Transverse colon (tissue), 4 donors: Measurements from ENCODE around the gene COL20A1. TPM values are rescaled to one million over a fixed set of nuclear protein-coding genes. Genes with fewer than 3 reads are reported as not detected.

Experiments used
- DNase-seq: peaks from one replicate; pipeline ENCODE4 v3.0.0-alpha.2; 2019
- H3K27ac ChIP-seq, 4 donors: fragments of 200-600 bp; sonication (generic); 2 replicates each; pipeline ENCODE4 v1.5.1; 2016 to 2018; ENCODE audit warnings: inconsistent platforms in 4 of 4
- H3K27me3 ChIP-seq: fragments of 200-600 bp; sonication (generic); 2 replicates; pipeline ENCODE4 v1.5.1; 2017; ENCODE audit warnings: inconsistent platforms
- H3K36me3 ChIP-seq, 4 donors: fragments of 200-600 bp; sonication (generic); 2 replicates each; pipeline ENCODE4 v1.5.1; 2017 to 2019; ENCODE audit warnings: inconsistent platforms in 4 of 4
- H3K4me1 ChIP-seq, 4 donors: fragments of 200-600 bp; sonication (generic); 2 replicates each; pipeline ENCODE4 v1.5.1; 2017 to 2020; ENCODE audit warnings: inconsistent platforms in 4 of 4
- H3K4me3 ChIP-seq, 4 donors: fragments of 200-600 bp; sonication (generic); 1 replicate in 1 of 4; 2 replicates in 3 of 4; pipeline versions ENCODE4 v1.5.1 to v1.6.1; 2017 to 2019; ENCODE audit warnings: inconsistent platforms in 4 of 4
- H3K9me3 ChIP-seq, 2 donors: fragments of 200-600 bp; sonication (generic); 2 replicates each; pipeline ENCODE4 v1.5.1; 2017 to 2019; ENCODE audit warnings: inconsistent platforms in 2 of 2
- CTCF ChIP-seq, 5 experiments: fragments of 200-600 bp in 3 of 5; fragments of 450-650 bp in 2 of 5; sonication (generic) in 3 of 5; IDR thresholded peaks; 1 replicate in 2 of 5; 2 replicates in 3 of 5; pipeline ENCODE4 v1.5.1; 2016 to 2017; ENCODE audit warnings: antibody characterized with exemption in 5 of 5, inconsistent platforms in 3 of 5, mild to moderate bottlenecking in 2 of 5, moderate library complexity in 1 of 5
- EP300 ChIP-seq: sonication (generic); formaldehyde crosslinking; IDR thresholded peaks from one replicate; pipeline ENCODE4 v1.6.1; 2017; ENCODE audit warnings: antibody characterized with exemption, low read depth
- POLR2A ChIP-seq: fragments of 450-650 bp; IDR thresholded peaks from one replicate; pipeline ENCODE4 v1.6.1; 2016; ENCODE audit warnings: antibody characterized with exemption, mild to moderate bottlenecking, moderate library complexity
- POLR2AphosphoS5 ChIP-seq, 3 donors: sonication (generic); formaldehyde crosslinking; IDR thresholded peaks; one replicate each; pipeline ENCODE4 v1.6.1; 2016; ENCODE audit warnings: antibody characterized with exemption in 3 of 3
- WGBS, 2 donors: methylation state at CpG; one replicate each; pipeline ENCODE4 v1.1.5; 2018; ENCODE audit warnings: low coverage in 1 of 2; 5-methylcytosine and 5-hydroxymethylcytosine counted together
- in situ Hi-C, 4 donors: fragments of 200-750 bp; cut with MboI; loops; one replicate each; pipeline versions ENCODE4 v1.15.0 to v1.15.1; 2017; ENCODE audit warnings: low sequenced_read_pairs in 3 of 4, low pct_ligation_motif_present in 1 of 4, low pct_unique_long_range_greater_than_20kb in 1 of 4
- intact Hi-C: fragments of 100-400 bp; cut with DNase I; formaldehyde crosslinking; loops from one replicate; pipeline ENCODE4 v1.15.1; 2023; ENCODE audit warnings: low total_unique reads
- total RNA-seq, 4 donors: library from RNA; depleted of rRNA; stranded (reverse); fragments of >200 nt; gene quantifications; one replicate each; pipeline ENCODE4 v1.1.0, GENCODE V29; 2016

Gene COL20A1
- total RNA-seq, 4 donors from 2014 or later: 43.8 TPM; not detected in 3

- intact Hi-C loops: no loop called here
Observed at GRCh38 chr20:63376283-63377250, 83.6 kb downstream of the COL20A1 start.

GRCh38 chr20:63377256-63377941 lies 84.4 kb downstream of the COL20A1 start:
- no peak for DNase-seq
- Histone ChIP-seq H3K27ac (no peak overlapping the region), H3K4me3 (no peak overlapping the region), H3K9me3 (no peaks in the 10 kb centered on the region), H3K36me3 (no peaks in the 10 kb centered on the region), H3K4me1 (no peaks in the 10 kb centered on the region), H3K27me3 (peaks cover 68% of the 10 kb centered on the region)
- TF ChIP-seq CTCF (IDR thresholded peaks at IDR 0.05): no peak
- no peak for TF ChIP-seq EP300
- no peak for TF ChIP-seq POLR2A
- no peak for TF ChIP-seq POLR2AphosphoS5 (IDR thresholded peaks at IDR 0.05)
- intact Hi-C loops: no loop called here
- in situ Hi-C loops: no loop called here
- WGBS, 2 donors: 16% methylated on average over 32 of the region's 32 CpGs; no CpG with 5 or more reads in 1 of the 2 donors

More at GRCh38 chr20:63376283-63377250, 83.6 kb downstream of the COL20A1 start:
- in situ Hi-C loops: no loop called here
- WGBS, 2 donors: 35 to 48% methylated on average over 12 to 30 of the region's 31 CpGs
- Histone ChIP-seq H3K27ac (no peak overlapping the region), H3K27me3 (peaks cover 66% of the 10 kb centered on the region), H3K9me3 (no peaks in the 10 kb centered on the region), H3K4me1 (no peaks in the 10 kb centered on the region), H3K4me3 (no peak overlapping the region), H3K36me3 (no peaks in the 10 kb centered on the region)
- TF ChIP-seq EP300 (no peak), CTCF (IDR thresholded peaks at IDR 0.05) (no peak), POLR2AphosphoS5 (IDR thresholded peaks at IDR 0.05) (no peak), POLR2A (no peak)
- no peak for DNase-seq

GRCh38 chr20:63377951-63378381 lies 85.0 kb downstream of the COL20A1 start:
- Histone ChIP-seq H3K27me3 (peaks cover 72% of the 10 kb centered on the region), H3K36me3 (no peaks in the 10 kb centered on the region), H3K4me3 (no peak overlapping the region), H3K27ac (no peak overlapping the region), H3K9me3 (no peaks in the 10 kb centered on the region), H3K4me1 (no peaks in the 10 kb centered on the region)
- intact Hi-C loops (no loop called here), in situ Hi-C loops (no loop called here)
- no peak for TF ChIP-seq CTCF (IDR thresholded peaks at IDR 0.05)
- TF ChIP-seq EP300: no peak
- TF ChIP-seq POLR2A: no peak
- no peak for TF ChIP-seq POLR2AphosphoS5 (IDR thresholded peaks at IDR 0.05)
- WGBS, 2 donors: 36% methylated on average over 15 of the region's 15 CpGs; no CpG with 5 or more reads in 1 of the 2 donors
- no peak for DNase-seq

GRCh38 chr20:63378626-63379025 lies 85.6 kb downstream of the COL20A1 start:
- no peaks in the 10 kb centered on the region for H3K9me3 ChIP-seq
- no peak overlapping the region for H3K27ac ChIP-seq
- intact Hi-C loops: no loop called here
- no peak overlapping the region for H3K4me3 ChIP-seq
- no peak for DNase-seq
- no peaks in the 10 kb centered on the region for H3K36me3 ChIP-seq
- peaks cover 69% of the 10 kb centered on the region for H3K27me3 ChIP-seq
- TF ChIP-seq EP300: no peak
- no peak for TF ChIP-seq CTCF (IDR thresholded peaks at IDR 0.05)
- no peak for TF ChIP-seq POLR2A
- TF ChIP-seq POLR2AphosphoS5 (IDR thresholded peaks at IDR 0.05): no peak
- no peaks in the 10 kb centered on the region for H3K4me1 ChIP-seq
- in situ Hi-C loops: no loop called here
- 65 to 90% methylated on average over 2 to 12 of the region's 12 CpGs for WGBS, 2 donors
